GM12878 (cell line): ENCODE results near the gene SEMA3D. TPM values are rescaled to one million over a fixed set of nuclear protein-coding genes. Genes with fewer than 3 reads are reported as not detected.

ENCODE experiments used
- ATAC-seq: fragments of 200-7000 bp; cut with Tn5 transposase; 3 replicates; pipeline ENCODE4 v1.9.1; 2020; ENCODE audit warnings: mild to moderate bottlenecking, moderate library complexity
- BruUV-seq: library from RNA; stranded (reverse); fragments of 400-500 nt; replicated peaks from 2 replicates; lab custom pipeline; 2021; lab: Mats Ljungman, UMichigan
- CTCF ChIA-PET: fragments of 300-600 bp; sonication (Branson Sonifier 250); formaldehyde crosslinking; extraction: SDS; loops from one replicate; lab custom pipeline; 2021; ENCODE audit warnings: inconsistent platforms; lab: Yijun Ruan, JAX
- POLR2A ChIA-PET: fragments of 350-600 bp; formaldehyde crosslinking; extraction: SDS; loops from one replicate; lab custom pipeline; 2021; ENCODE audit warnings: inconsistent platforms; lab: Charles Lee
- RAD21 ChIA-PET: fragments of 300-600 bp; sonication (Branson Sonifier 250); formaldehyde crosslinking; loops from one replicate; lab custom pipeline; 2023; ENCODE audit warnings: antibody characterized with exemption; ENCODE audit not compliant: unreplicated experiment; lab: Charles Lee
- SMC1A ChIA-PET: fragments of 300-600 bp; sonication (Branson Sonifier 250); formaldehyde crosslinking; loops from one replicate; lab custom pipeline; 2023; ENCODE audit not compliant: unreplicated experiment, uncharacterized antibody; lab: Charles Lee
- DNase-seq: peaks from one replicate; pipeline ENCODE4 v3.0.0-alpha.2; 2011; ENCODE audit warnings: low read depth, low spot score
- FAIRE-seq: peaks from 3 replicates; lab custom pipeline; 2011; peaks lifted over from hg19 to GRCh38; lab: Jason Lieb, UNC
- H2AFZ ChIP-seq: 2 replicates; pipeline ENCODE4 v1.6.0; 2011; ENCODE audit warnings: low read depth, low read length, control low read depth; ENCODE audit not compliant: control insufficient read depth
- H3K27ac ChIP-seq: 2 replicates; pipeline ENCODE4 v1.5.1; 2011; ENCODE audit warnings: control low read depth; ENCODE audit not compliant: control insufficient read depth, insufficient read depth
- H3K27me3 ChIP-seq, 2 experiments: replicated peaks in 1 of 2; 2 replicates each; pipeline versions ENCODE4 v1.6.0 to v1.6.1; 2011; ENCODE audit warnings: low read length in 1 of 2; ENCODE audit not compliant: control insufficient read depth in 2 of 2, insufficient read depth in 2 of 2
- H3K36me3 ChIP-seq, 2 experiments: 2 replicates each; pipeline ENCODE4 v1.5.1; 2011; ENCODE audit warnings: low read length in 1 of 2; ENCODE audit not compliant: control insufficient read depth in 2 of 2, insufficient read depth in 2 of 2
- H3K4me1 ChIP-seq: 2 replicates; pipeline ENCODE4 v1.6.1; 2011; ENCODE audit warnings: mild to moderate bottlenecking, low read length, moderate library complexity, mixed read lengths; ENCODE audit not compliant: control insufficient read depth, insufficient read depth
- H3K4me2 ChIP-seq: 2 replicates; pipeline ENCODE4 v1.6.0; 2011; ENCODE audit warnings: control low read depth; ENCODE audit not compliant: control insufficient read depth, insufficient read depth
- H3K4me3 ChIP-seq: fragments of 200-600 bp; sonication (generic); 2 replicates; pipeline ENCODE4 v1.5.1; 2016
- H3K79me2 ChIP-seq: 2 replicates; pipeline ENCODE4 v1.6.0; 2011; ENCODE audit warnings: low read length; ENCODE audit not compliant: control insufficient read depth, insufficient read depth
- H3K9ac ChIP-seq: 2 replicates; pipeline ENCODE4 v1.8.0; 2011; ENCODE audit warnings: low read length, control low read depth, mixed read lengths; ENCODE audit not compliant: control insufficient read depth, insufficient read depth
- H3K9me3 ChIP-seq: replicated peaks from 3 replicates; pipeline ENCODE4 v1.5.1; 2011; ENCODE audit warnings: mild to moderate bottlenecking, low read length; ENCODE audit not compliant: control insufficient read depth, insufficient read depth
- H4K20me1 ChIP-seq: 2 replicates; pipeline ENCODE4 v1.6.0; 2011; ENCODE audit not compliant: control insufficient read depth, insufficient read depth
- CBX3 ChIP-seq: fragments of 200-600 bp; sonication (generic); IDR thresholded peaks from 2 replicates; pipeline ENCODE4 v1.6.1; 2016; ENCODE audit warnings: low read depth, borderline replicate concordance
- CEBPB ChIP-seq, 2 experiments: fragments of 150-350 bp in 1 of 2; IDR thresholded peaks; 2 replicates each; pipeline ENCODE4 v1.6.1; 2012 to 2014; ENCODE audit warnings: low read depth in 2 of 2, low read length in 2 of 2, borderline replicate concordance in 1 of 2, inconsistent platforms in 1 of 2
- ESRRA ChIP-seq: IDR thresholded peaks from 2 replicates; pipeline ENCODE4 v1.6.1; 2012; ENCODE audit warnings: mild to moderate bottlenecking, low read length, improper control_type of control experiment
- GABPA ChIP-seq: IDR thresholded peaks from 2 replicates; pipeline ENCODE4 v1.6.1; 2014; ENCODE audit warnings: antibody characterized with exemption, low read depth, mild to moderate bottlenecking, inconsistent platforms
- HDAC2 ChIP-seq: fragments of 200-600 bp; sonication (generic); IDR thresholded peaks from 2 replicates; pipeline ENCODE4 v1.6.1; 2017
- HDGF ChIP-seq: fragments of 450-650 bp; IDR thresholded peaks from 2 replicates; pipeline ENCODE4 v1.6.1; 2016; ENCODE audit warnings: antibody characterized with exemption
- JUNB ChIP-seq: IDR thresholded peaks from 2 replicates; pipeline ENCODE4 v1.6.1; 2016; ENCODE audit warnings: antibody characterized with exemption, mild to moderate bottlenecking
- MYB ChIP-seq: fragments of 150-350 bp; IDR thresholded peaks from 2 replicates; pipeline ENCODE4 v1.6.1; 2014; ENCODE audit warnings: mild to moderate bottlenecking, low read depth, low read length, borderline replicate concordance
- NFXL1 ChIP-seq: fragments of 450-650 bp; IDR thresholded peaks from 2 replicates; pipeline ENCODE4 v1.6.1; 2017; ENCODE audit warnings: antibody characterized with exemption, mild to moderate bottlenecking, borderline replicate concordance
- NR2C1 ChIP-seq: fragments of 450-650 bp; IDR thresholded peaks from 2 replicates; pipeline ENCODE4 v1.6.1; 2017; ENCODE audit warnings: antibody characterized with exemption, mild to moderate bottlenecking, moderate library complexity
- PAX8 ChIP-seq: fragments of 450-650 bp; IDR thresholded peaks from 2 replicates; pipeline ENCODE4 v1.6.1; 2017; ENCODE audit warnings: mild to moderate bottlenecking, moderate library complexity
- SKIL ChIP-seq: fragments of 450-650 bp; IDR thresholded peaks from 2 replicates; pipeline ENCODE4 v1.6.1; 2017; ENCODE audit warnings: mild to moderate bottlenecking, low read depth, inconsistent platforms; ENCODE audit not compliant: poor library complexity, severe bottlenecking
- SMC3 ChIP-seq: IDR thresholded peaks from 2 replicates; pipeline ENCODE4 v1.6.1; 2011; ENCODE audit warnings: low read length, improper control_type of control experiment, borderline replicate concordance
- SPI1 ChIP-seq: IDR thresholded peaks from 2 replicates; pipeline ENCODE4 v1.6.1; 2011; ENCODE audit warnings: low read depth, mild to moderate bottlenecking, low read length, moderate library complexity, borderline replicate concordance; ENCODE audit not compliant: insufficient read depth
- SRF ChIP-seq, 2 experiments: IDR thresholded peaks; 2 replicates each; pipeline ENCODE4 v1.6.1; 2011; ENCODE audit warnings: low read depth in 2 of 2, low read length in 2 of 2, mild to moderate bottlenecking in 1 of 2, moderate library complexity in 1 of 2
- TCF12 ChIP-seq: IDR thresholded peaks from 2 replicates; pipeline ENCODE4 v1.6.1; 2011; ENCODE audit warnings: low read depth, mild to moderate bottlenecking, low read length
- ZNF207 ChIP-seq: fragments of 450-650 bp; IDR thresholded peaks from 2 replicates; pipeline ENCODE4 v1.6.1; 2014; ENCODE audit warnings: antibody characterized with exemption, mild to moderate bottlenecking, borderline replicate concordance
- WGBS: methylation state at CpG from one replicate; pipeline ENCODE4 v1.1.6; 2016; ENCODE audit warnings: low lambda C conversion rate; ENCODE audit not compliant: insufficient replicate concordance, insufficient coverage; ENCODE audit errors: missing lambda C conversion rate; 5-methylcytosine and 5-hydroxymethylcytosine counted together
- in situ Hi-C: fragments of 300-500 bp; cut with MboI; formaldehyde crosslinking; loops from 9 replicates; pipeline ENCODE4 v1.14.3; 2018; ENCODE audit warnings: mixed read lengths
- intact Hi-C: fragments of 100-400 bp; cut with micrococcal nuclease; formaldehyde crosslinking; loops from one replicate; pipeline ENCODE4 v1.14.2; 2022; ENCODE audit not compliant: unreplicated experiment
- polyA plus RNA-seq, 11 experiments: library from polyadenylated mRNA; depleted of rRNA in 4 of 11; unstranded in 6 of 11; stranded (reverse) in 5 of 11; fragments of >200 nt; fragmentation: Nextera tagmentation in 4 of 11; fragmentation: Illumina TruSeq in 1 of 11; extraction: Ambion mirVana in 4 of 11; extraction: Trizol in 1 of 11; gene quantifications; 1 replicate in 1 of 11; 2 replicates in 10 of 11; pipeline versions ENCODE4 v1.2.1 to v1.2.3, GENCODE V29; 2011 to 2016; ENCODE audit warnings: inconsistent platforms in 2 of 11, missing spikeins in 2 of 11, low read depth in 1 of 11
- total RNA-seq, 4 experiments: library from RNA; depleted of rRNA in 3 of 4; stranded (reverse); fragments of >200 nt in 3 of 4; fragmentation: Illumina TruSeq in 1 of 4; extraction: Trizol in 1 of 4; gene quantifications; 2 replicates each; pipeline versions ENCODE4 v1.2.1 to v1.2.3, GENCODE V29; 2013 to 2021
- TF ChIP-seq, protein P1 (sequence below): fragments of 450-650 bp; IDR thresholded peaks from 2 replicates; pipeline ENCODE4 v1.6.1; 2017; ENCODE audit warnings: borderline replicate concordance
- TF ChIP-seq, protein P2 (sequence below): fragments of 450-650 bp; IDR thresholded peaks from 2 replicates; pipeline ENCODE4 v1.6.1; 2017; ENCODE audit warnings: low read depth, mild to moderate bottlenecking, moderate library complexity

SEMA3D gene
- total and polyA plus RNA-seq, 10 of the 15 experiments (the other 5 are each of a cell fraction or from before 2014, with no cell fraction given): 0.04 TPM; not detected in 9

DNA sequence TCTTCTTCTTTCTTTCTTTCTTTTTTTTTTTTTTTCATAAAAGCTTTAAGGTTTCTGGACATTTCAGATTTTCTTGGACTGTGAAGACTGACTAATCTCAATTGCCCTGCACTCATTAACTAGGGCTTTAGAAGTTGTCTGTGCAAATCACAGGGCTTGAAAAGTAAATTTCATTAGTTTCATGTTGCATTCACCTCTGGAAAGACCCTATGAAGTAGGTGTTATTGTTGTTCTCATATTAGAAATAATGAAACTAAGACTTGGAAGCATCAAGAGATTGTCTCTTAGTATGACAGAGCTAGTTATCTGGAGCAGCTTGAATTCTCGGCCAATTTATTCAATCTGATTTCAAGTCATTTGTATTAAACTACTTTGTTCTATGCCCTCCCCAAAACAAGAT lies 28.2 kb upstream of the SEMA3D start:
- Histone ChIP-seq H3K36me3 (no peaks in the 10 kb centered on the region), H3K27me3 (no peaks in the 10 kb centered on the region), H3K79me2 (no peaks in the 10 kb centered on the region), H3K4me2 (0 out of 2 replicates have a peak overlapping the region, but pooled peaks have one; percentile 3), H3K27ac (no peak overlapping the region), H3K4me1 (no peaks in the 10 kb centered on the region), H3K9me3 (no peaks in the 10 kb centered on the region), H4K20me1 (no peaks in the 10 kb centered on the region), H3K9ac (no peak overlapping the region), H2AFZ (no peak overlapping the region), H3K4me3 (no peak overlapping the region)
- ChIA-PET SMC1A (interaction anchor here (0.7 to 1.0 kb wide), 2 partner anchors 53 to 55 kb away, joined by 3 read pairs; no protein-coding TSS in a partner anchor), POLR2A (no interaction called here), RAD21 (no interaction called here), CTCF (interaction anchor here (0.5 kb wide), 1 partner anchor 198 kb away, joined by 3 read pairs; no protein-coding TSS in a partner anchor)
- intact Hi-C loops: no loop called here
- 0% methylated on average over 1 of the region's 1 CpG for WGBS
- FAIRE-seq (no peak), DNase-seq (peak; percentile 20), ATAC-seq (peak; percentile 99)
- in situ Hi-C loops: no loop called here
- BruUV-seq: no TSS peak
- TF ChIP-seq ESRRA: no peak
- no peak for TF ChIP-seq MYB
- TF ChIP-seq NR2C1: no peak
- TF ChIP-seq NFXL1: no peak
- no peak for TF ChIP-seq HDGF
- TF ChIP-seq, protein P1, sequence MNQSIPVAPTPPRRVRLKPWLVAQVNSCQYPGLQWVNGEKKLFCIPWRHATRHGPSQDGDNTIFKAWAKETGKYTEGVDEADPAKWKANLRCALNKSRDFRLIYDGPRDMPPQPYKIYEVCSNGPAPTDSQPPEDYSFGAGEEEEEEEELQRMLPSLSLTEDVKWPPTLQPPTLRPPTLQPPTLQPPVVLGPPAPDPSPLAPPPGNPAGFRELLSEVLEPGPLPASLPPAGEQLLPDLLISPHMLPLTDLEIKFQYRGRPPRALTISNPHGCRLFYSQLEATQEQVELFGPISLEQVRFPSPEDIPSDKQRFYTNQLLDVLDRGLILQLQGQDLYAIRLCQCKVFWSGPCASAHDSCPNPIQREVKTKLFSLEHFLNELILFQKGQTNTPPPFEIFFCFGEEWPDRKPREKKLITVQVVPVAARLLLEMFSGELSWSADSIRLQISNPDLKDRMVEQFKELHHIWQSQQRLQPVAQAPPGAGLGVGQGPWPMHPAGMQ: no peak
- no peak for TF ChIP-seq ZNF207
- no peak for TF ChIP-seq SKIL
- TF ChIP-seq JUNB: peak; percentile 61
- TF ChIP-seq, protein P2, sequence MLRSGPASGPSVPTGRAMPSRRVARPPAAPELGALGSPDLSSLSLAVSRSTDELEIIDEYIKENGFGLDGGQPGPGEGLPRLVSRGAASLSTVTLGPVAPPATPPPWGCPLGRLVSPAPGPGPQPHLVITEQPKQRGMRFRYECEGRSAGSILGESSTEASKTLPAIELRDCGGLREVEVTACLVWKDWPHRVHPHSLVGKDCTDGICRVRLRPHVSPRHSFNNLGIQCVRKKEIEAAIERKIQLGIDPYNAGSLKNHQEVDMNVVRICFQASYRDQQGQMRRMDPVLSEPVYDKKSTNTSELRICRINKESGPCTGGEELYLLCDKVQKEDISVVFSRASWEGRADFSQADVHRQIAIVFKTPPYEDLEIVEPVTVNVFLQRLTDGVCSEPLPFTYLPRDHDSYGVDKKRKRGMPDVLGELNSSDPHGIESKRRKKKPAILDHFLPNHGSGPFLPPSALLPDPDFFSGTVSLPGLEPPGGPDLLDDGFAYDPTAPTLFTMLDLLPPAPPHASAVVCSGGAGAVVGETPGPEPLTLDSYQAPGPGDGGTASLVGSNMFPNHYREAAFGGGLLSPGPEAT: peak; percentile 94
- TF ChIP-seq GABPA: no peak
- TF ChIP-seq CEBPB (IDR thresholded peaks at IDR 0.05; ENCODE audit: borderline replicate concordance in 1 of 2, low read depth in 2 of 2, low read length in 2 of 2): no peak
- TF ChIP-seq PAX8: no peak
- no peak for TF ChIP-seq SPI1
- no peak for TF ChIP-seq TCF12
- no peak for TF ChIP-seq CBX3
- TF ChIP-seq SRF (IDR thresholded peaks at IDR 0.05; ENCODE audit: low read depth in 2 of 2, low read length in 2 of 2): no peak
- TF ChIP-seq SMC3: no peak
- TF ChIP-seq HDAC2: no peak
